ENCODE results near the gene UHRF1.

- TF ChIP-seq CTCF (IDR thresholded peaks at IDR 0.05): no peak
- TF ChIP-seq POLR2A (IDR thresholded peaks at IDR 0.05): no peak
- no peak for TF ChIP-seq POLR2AphosphoS5 (IDR thresholded peaks at IDR 0.05)
Observed at GRCh38 chr19:4966591-4966990, 57.3 kb downstream of the UHRF1 start.

Measured in prostate gland (tissue), 2 donors.